Mammary microvascular endothelial cell (primary cell): ENCODE measurements around the gene CCDC102B. TPM values are rescaled to one million over a fixed set of nuclear protein-coding genes. Genes with fewer than 3 reads are reported as not detected.

Experiments used
- total RNA-seq: library from RNA; depleted of rRNA; stranded (reverse); fragments of >200 nt; gene quantifications from 2 replicates; pipeline ENCODE4 v1.2.3, GENCODE V29; 2015

CCDC102B gene
- 0.40 and 0.49 TPM in 2 replicates for total RNA-seq

GRCh38 chr18:68797871-68798270 is at the start of gene CCDC102B:
TSS of gene CCDC102B (plus strand) at chr18:68798080. CDS start at chr18:68836764, 38,684 bp downstream.

Other genes with a start within 250 kb of the CCDC102B start
- gene TMX3, start 83.0 kb upstream of the CCDC102B start, total RNA-seq, result 34.3 and 37.9 TPM in 2 replicates